Measurements from ENCODE around the gene ZNF397. TPM values are rescaled to one million over a fixed set of nuclear protein-coding genes. Genes with fewer than 3 reads are reported as not detected.

Gene ZNF397
- total RNA-seq = 3.9 and 21.5 TPM in 2 replicates

DNA sequence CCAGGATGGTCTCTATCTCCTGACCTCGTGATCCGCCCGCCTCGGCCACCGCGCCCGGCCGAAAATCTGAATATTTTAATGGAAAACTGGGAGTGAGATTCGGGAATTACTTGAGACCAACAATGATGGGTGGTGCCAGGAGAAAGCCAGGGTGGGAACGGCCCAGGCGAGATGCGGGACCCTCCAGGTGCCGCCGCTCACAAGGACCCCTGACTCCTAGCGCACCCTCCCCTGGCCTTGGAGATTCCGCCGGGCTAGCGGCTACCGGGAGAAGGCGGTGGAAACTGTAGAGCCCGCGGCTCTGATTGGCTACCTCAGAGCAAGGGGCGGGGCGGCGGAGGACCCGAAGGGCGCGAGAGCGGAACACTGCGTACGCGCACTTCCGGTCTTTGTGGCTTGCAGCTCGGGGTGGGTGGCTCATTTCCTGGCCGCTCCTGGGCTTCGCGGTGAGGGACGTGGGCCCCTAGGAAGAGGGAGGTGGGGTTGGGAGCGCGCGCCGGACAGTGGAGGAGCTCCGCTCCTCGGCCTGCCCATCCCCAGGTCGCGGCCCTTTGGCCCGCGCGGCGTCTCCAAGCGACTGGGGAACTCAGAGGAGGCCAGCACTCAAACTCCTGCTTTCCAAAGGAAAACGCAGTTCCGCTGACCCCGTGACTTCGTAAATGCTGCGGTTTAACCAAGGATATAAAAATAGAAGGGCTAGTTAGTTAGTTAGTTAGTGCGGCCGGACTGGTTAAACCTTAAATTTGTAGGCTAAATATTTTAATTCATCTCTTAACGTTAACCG lies at the start of gene ZNF397:
ZNF397 (plus strand) TSS at position 371 of the 784 bp plus-strand sequence. CDS start 1,437 bp downstream, outside the sequence.

GRCh38 chr18:35290094-35290735 lies 49.4 kb downstream of the ZNF397 start, which contains the start of gene ZSCAN30:
TSS of gene ZSCAN30 (minus strand) at chr18:35290229. CDS start at chr18:35264352, 25,877 bp downstream.

Other genes starting within 250 kb of the ZNF397 start
- 11.3 and 19.4 TPM in 2 replicates for gene MAPRE2, start 199.6 kb upstream of the ZNF397 start, total RNA-seq
- 15.1 and 21.6 TPM in 2 replicates for gene ZSCAN30, start 49.2 kb downstream of the ZNF397 start, total RNA-seq
- 22.6 and 31.5 TPM in 2 replicates for gene ZNF24, start 103.4 kb downstream of the ZNF397 start, total RNA-seq
- gene ZNF396, start 136.3 kb downstream of the ZNF397 start, total RNA-seq = 0.78 and 1.4 TPM in 2 replicates

All from epithelial cell of alveolus of lung (primary cell).